CD4-positive, alpha-beta T cell treated with Interleukin-17A for 1 hour (primary cell): ENCODE results near the gene KHK.

ENCODE experiments used
- DNase-seq: peaks from one replicate; pipeline ENCODE4 v3.0.0-alpha.2; 2020

The KHK gene

DNA sequence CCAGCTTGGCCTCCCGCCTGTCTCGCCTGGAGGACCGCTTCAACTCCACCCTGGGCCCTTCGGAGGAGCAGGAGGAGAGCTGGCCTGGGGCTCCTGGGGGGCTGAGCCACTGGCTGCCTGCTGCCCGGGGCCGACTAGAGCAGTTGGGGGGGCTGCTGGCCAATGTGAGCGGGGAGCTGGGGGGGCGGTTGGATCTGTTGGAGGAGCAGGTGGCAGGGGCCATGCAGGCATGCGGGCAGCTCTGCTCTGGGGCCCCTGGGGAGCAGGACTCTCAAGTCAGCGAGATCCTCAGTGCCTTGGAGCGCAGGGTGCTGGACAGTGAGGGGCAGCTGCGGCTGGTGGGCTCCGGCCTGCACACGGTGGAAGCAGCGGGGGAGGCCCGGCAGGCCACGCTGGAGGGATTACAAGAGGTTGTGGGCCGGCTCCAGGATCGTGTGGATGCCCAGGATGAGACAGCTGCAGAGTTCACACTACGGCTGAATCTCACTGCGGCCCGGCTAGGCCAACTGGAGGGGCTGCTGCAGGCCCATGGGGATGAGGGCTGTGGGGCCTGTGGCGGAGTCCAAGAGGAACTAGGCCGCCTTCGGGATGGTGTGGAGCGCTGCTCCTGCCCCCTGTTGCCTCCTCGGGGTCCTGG lies 3.7 kb upstream of the KHK start:
- no peak for DNase-seq

GRCh38 chr2:27083410-27084296 lies 2.9 kb upstream of the KHK start:
- no peak for DNase-seq

- no peak for DNase-seq
Measured at GRCh38 chr2:27084297-27085061, 2.1 kb upstream of the KHK start.

GRCh38 chr2:27085062-27085672 lies 1.4 kb upstream of the KHK start:
- DNase-seq = no peak

GRCh38 chr2:27085673-27086089 lies 891 bp upstream of the KHK start:
- peak; percentile 25 for DNase-seq

GRCh38 chr2:27086090-27086723 lies 365 bp upstream of the KHK start:
- DNase-seq = peak; percentile 97

DNA sequence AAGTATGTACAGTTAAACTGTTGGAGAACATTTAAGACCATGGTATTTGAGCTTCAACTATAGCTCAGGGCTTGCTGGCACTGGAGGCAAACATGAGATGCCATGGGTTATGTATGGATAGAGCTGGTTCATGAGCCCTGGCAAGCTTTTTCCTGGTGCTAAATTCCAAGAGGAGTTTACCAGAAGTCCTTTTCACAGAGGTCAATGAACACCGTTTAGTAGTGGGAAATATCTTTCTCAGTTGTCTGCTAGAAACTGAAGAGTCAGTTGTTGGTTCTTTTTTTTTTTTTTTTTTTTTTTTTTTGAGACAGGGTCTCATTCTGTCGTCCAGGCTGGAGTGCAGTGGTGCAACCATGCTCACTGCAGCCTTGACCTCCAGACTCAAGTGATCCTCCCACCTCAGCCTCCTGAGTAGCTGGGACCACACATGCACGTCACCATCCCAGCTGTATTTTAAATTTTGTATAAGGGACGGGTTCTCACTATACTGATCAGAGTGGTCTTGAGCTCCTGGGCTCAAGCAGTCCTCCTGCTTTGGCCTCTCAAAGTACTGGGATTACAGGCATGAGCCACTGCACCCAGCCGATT lies 1.3 kb downstream of the KHK start:
- no peak for DNase-seq

GRCh38 chr2:27088634-27089033 lies 2.1 kb downstream of the KHK start:
- DNase-seq = no peak

- DNase-seq = no peak
Measured at GRCh38 chr2:27089111-27089954, 2.8 kb downstream of the KHK start.

GRCh38 chr2:27091746-27092695 lies 5.4 kb downstream of the KHK start:
- DNase-seq = no peak

DNA sequence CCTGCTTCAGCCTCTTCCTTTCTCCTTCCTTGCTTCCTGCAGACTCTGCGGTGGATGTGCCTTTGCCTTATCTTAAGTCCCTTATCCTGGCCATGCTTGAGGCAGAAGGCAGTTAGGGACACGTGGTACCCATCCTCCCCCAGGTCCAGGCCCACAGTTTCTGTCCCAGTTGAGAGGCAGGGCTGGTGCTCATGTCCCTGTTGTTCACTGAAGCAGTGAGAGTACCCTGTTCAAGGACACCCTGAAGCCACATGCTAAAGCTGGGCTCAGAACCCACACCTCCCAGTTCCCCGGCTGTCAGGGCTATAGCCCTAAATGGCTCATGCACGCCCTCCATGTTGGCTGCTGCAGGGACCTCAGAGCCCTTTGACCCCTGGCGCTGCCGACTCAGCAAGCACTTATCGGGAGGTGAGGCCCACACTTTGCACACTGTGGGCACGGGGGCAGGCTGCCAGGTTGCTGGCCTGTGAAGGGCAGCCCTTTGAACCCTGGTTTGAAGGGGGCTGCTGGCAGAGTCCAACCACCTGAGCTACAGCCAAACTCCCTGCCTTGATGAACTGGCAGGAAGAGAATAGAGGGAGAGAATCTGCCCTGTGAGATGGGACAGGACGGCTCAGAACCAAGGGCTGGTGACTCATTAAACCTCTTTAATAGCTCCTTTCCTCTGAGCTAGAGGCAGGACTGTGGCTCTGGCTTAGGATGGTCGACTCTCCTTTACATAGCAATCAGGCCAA lies 6.3 kb downstream of the KHK start:
- no peak for DNase-seq

GRCh38 chr2:27093430-27094352 lies 7.1 kb downstream of the KHK start:
- no peak for DNase-seq

DNA sequence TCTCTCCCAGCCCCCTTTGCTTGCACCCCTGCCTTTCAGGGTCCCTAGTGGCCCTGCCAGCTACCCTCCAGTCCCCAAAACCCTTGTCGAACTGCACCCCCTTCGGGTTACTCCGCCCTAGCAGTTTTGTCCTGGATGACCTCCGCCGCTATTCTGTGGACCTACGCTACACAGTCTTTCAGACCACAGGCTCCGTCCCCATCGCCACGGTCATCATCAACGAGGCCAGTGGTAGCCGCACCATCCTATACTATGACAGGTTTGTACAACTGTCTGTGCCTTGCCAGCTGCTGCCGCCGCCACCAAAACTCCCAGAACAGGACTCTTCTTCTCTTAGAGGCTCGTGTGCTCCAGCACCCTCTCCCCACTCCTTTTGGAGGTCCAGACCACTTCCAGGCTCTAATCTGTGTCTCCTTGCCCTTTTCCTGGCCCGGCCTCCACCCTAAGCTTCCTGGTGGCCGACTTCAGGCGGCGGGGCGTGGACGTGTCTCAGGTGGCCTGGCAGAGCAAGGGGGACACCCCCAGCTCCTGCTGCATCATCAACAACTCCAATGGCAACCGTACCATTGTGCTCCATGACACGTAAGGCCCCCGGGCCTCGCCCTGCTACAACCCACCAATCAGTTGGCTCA lies 7.9 kb downstream of the KHK start:
- no peak for DNase-seq

DNA sequence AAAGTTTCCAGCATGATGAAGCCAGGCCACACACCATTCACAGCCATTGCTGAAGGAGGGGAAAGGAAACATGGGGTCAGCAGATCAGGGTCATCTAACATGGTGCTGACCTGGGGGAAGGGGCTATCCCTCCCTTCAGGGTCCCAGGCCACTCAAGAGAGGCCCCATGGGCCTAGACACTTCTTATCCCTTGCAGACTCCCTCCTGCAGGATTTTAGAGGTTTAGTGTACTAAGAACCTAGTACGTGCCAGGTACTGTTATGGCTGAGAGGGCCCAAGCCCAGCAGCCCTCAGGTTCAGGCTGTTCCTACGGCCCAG lies 8.8 kb downstream of the KHK start:
- no peak for DNase-seq

GRCh38 chr2:27095745-27096651 lies 9.4 kb downstream of the KHK start:
- peak; percentile 61 for DNase-seq

DNA sequence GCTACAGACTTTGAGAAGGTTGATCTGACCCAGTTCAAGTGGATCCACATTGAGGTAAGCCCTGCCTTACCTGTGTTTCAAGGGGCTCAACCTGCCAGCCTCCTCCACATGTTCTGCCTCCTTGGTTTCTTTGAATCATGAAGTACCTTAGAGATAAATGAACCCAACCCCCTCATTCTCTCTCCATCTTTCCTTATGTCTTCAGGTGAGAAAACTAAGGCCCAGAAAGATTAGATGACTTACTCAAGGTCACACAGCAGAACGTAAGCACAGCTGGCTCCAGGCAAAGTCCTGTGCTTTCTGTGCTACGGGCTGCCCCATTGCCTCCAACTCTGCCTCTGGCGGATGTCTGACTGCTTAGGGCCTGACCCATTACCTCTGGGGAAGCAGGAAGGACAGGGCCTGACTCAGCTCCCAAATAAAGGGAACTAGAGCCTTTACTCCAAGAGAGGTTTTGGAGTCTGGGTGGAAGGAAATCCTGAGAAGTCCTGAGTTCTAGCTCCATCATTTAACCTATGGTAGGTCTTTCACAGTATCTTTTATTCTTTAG lies 10.3 kb downstream of the KHK start:
- DNase-seq = no peak
